ENCODE data around the gene UBQLN1. TPM values are rescaled to one million over a fixed set of nuclear protein-coding genes. Genes with fewer than 3 reads are reported as not detected.

UBQLN1 gene
- total RNA-seq = 74.0 and 99.2 TPM in 2 replicates

DNA sequence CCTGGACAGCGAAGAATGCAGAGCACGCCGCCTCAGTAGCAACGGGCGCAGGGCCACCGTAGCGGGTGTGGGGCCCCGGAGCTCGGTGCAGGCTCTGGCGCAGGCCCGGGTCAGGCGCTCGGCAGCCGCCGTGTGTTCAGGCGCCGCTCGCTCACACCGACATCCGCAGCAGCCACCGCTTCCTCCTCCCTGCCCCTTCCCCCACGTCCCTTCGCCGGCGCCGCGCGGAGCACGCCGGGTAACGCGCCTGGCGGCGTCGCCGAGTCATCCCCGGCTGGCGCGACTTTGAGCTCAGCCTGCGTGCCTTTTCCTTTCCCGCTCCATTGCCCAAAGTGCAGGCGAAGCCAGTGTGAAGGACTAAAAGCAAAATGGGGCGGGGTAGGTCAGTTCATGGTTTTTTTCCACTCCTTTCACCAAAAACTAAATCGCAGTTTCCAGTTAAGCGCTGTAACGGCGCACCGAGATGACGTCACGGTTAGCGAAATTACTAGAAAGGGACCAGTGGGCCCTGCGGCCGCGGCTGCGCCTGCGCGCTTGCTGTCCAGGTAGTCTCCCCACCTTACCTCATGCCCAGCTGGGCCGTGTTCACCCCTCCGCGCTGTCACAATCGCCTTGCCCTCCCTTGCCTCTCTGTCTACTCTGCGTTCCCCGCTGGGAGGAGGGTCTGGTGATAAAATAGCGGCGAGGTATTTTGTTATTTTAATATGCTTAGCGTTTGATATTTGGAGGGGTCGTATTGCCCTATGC, at the start of gene UBQLN1:
UBQLN1 (minus strand) TSS at position 191 of the 747 bp plus-strand sequence. CDS start 279 bp downstream, outside the sequence.

DNA sequence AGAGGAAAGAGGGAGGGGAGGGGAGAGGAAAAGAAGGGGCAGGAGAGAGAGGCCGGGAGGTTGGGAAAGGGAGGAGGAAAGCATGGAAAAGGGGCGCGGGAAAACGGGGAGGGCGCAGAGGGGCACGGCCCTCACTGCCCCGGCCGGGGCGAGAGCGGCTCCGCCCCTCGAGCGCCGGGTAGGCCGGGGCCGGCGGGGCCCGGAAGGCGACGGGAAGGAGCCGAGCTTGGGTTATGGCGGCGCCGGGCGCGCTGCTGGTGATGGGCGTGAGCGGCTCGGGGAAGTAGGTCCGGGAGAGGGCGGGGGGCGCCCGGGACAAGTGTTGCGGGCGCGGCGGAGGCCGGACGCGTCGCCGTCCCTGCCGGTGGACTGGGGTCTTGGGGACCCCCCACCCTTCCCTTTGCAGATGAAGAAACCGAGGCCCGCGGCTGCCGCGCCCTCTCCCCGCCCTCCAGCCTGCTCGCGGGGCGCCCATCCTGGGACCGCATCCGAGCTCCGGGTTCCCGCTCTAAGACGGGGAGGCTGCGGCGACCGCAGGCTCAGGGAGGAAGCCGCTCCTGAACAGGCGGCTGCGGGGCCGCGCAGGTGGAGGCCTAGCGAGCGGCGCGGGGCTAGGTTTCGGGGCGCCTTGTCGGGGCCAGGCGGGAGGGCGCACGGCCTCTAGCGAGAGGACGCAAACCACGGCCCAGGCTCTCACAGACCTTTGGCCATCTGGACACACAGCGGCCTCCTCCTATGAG, 84.6 kb downstream of the UBQLN1 start, which contains the start of gene IDNK:
IDNK (plus strand) TSS at position 205 of the 740 bp plus-strand sequence; CDS start at position 234, 29 bp downstream.

Other genes with a start within 250 kb of the UBQLN1 start
- 0.14 and 0.18 TPM in 2 replicates for gene FRMD3, start 169.6 kb downstream of the UBQLN1 start, total RNA-seq
- gene IDNK, start 84.8 kb downstream of the UBQLN1 start, total RNA-seq = 4.9 and 7.7 TPM in 2 replicates
- 1.2 and 1.3 TPM in 2 replicates for gene GKAP1, start 109.8 kb upstream of the UBQLN1 start, total RNA-seq
- gene KIF27, start 213.5 kb upstream of the UBQLN1 start, total RNA-seq = 3.8 and 5.1 TPM in 2 replicates

Measured in smooth muscle cell of bladder (primary cell).